Mesenchymal stem cell (in vitro differentiated cells and primary cell): ENCODE measurements around the gene CDH5.
A peak's percentile ranks its signal among the peaks of the same experiment; 100 is the strongest.

Source experiments
- DNase-seq: peaks from one replicate; pipeline ENCODE4 v3.0.0-alpha.2; 2013
- H2AFZ ChIP-seq: one replicate; pipeline ENCODE4 v1.6.1; 2013; ENCODE audit warnings: low read depth, mild to moderate bottlenecking, control low read depth, inconsistent platforms, low read length, moderate library complexity
- H2AK5ac ChIP-seq: 2 replicates; pipeline ENCODE4 v1.6.1; 2013; ENCODE audit warnings: low read length, moderate library complexity, mild to moderate bottlenecking, inconsistent platforms; ENCODE audit not compliant: severe bottlenecking
- H2BK120ac ChIP-seq: one replicate; pipeline ENCODE4 v1.6.1; 2013; ENCODE audit warnings: low read depth, mild to moderate bottlenecking, inconsistent platforms, low read length, moderate library complexity
- H2BK12ac ChIP-seq, 2 experiments: one replicate each; pipeline ENCODE4 v1.6.1; 2013; ENCODE audit warnings: inconsistent platforms in 2 of 2, low read length in 2 of 2, mild to moderate bottlenecking in 2 of 2, moderate library complexity in 2 of 2, control low read depth in 1 of 2
- H2BK15ac ChIP-seq: one replicate; pipeline ENCODE4 v1.6.1; 2013; ENCODE audit warnings: mild to moderate bottlenecking, low read depth, inconsistent platforms; ENCODE audit not compliant: poor library complexity, severe bottlenecking
- H2BK5ac ChIP-seq: 2 replicates; pipeline ENCODE4 v1.6.1; 2013; ENCODE audit warnings: low read depth, mild to moderate bottlenecking, low read length, control low read depth, inconsistent platforms; ENCODE audit not compliant: poor library complexity, severe bottlenecking
- H3K14ac ChIP-seq, 2 experiments: one replicate each; pipeline ENCODE4 v1.6.1; 2013; ENCODE audit warnings: inconsistent platforms in 2 of 2, low read length in 2 of 2, control low read depth in 1 of 2, mild to moderate bottlenecking in 1 of 2, moderate library complexity in 1 of 2
- H3K18ac ChIP-seq, 2 experiments: one replicate each; pipeline ENCODE4 v1.6.1; 2013; ENCODE audit warnings: inconsistent platforms in 2 of 2, low read length in 2 of 2, control low read depth in 1 of 2, low read depth in 1 of 2, mild to moderate bottlenecking in 1 of 2
- H3K23ac ChIP-seq, 2 experiments: one replicate each; pipeline ENCODE4 v1.6.1; 2013; ENCODE audit warnings: inconsistent platforms in 2 of 2, low read length in 2 of 2, mild to moderate bottlenecking in 2 of 2, moderate library complexity in 2 of 2, control low read depth in 1 of 2
- H3K27ac ChIP-seq: 2 replicates; pipeline ENCODE4 v1.5.1; 2013; ENCODE audit warnings: mild to moderate bottlenecking, moderate library complexity, low read length, control low read depth, inconsistent platforms; ENCODE audit not compliant: poor library complexity, severe bottlenecking
- H3K27me3 ChIP-seq, 2 experiments: 2 replicates each; pipeline versions ENCODE4 v1.6.1 to v1.7.0; 2013; ENCODE audit warnings: low read length in 2 of 2, mild to moderate bottlenecking in 2 of 2, moderate library complexity in 2 of 2, control low read depth in 1 of 2, inconsistent platforms in 1 of 2; ENCODE audit not compliant: control insufficient read depth in 1 of 2, insufficient read depth in 1 of 2
- H3K36me3 ChIP-seq, 2 experiments: 2 replicates each; pipeline versions ENCODE4 v1.6.1 to v1.7.0; 2013; ENCODE audit warnings: low read length in 2 of 2, control low read depth in 1 of 2, inconsistent platforms in 1 of 2, low read depth in 1 of 2, mild to moderate bottlenecking in 1 of 2; ENCODE audit not compliant: insufficient read depth in 2 of 2, control insufficient read depth in 1 of 2
- H3K4ac ChIP-seq, 2 experiments: one replicate each; pipeline ENCODE4 v1.6.1; 2013; ENCODE audit warnings: inconsistent platforms in 2 of 2, low read length in 2 of 2, mild to moderate bottlenecking in 2 of 2, moderate library complexity in 2 of 2, control low read depth in 1 of 2, low read depth in 1 of 2
- H3K4me1 ChIP-seq: 2 replicates; pipeline ENCODE4 v1.6.1; 2013; ENCODE audit warnings: low read depth, low read length, control low read depth; ENCODE audit not compliant: control insufficient read depth, insufficient read depth
- H3K4me2 ChIP-seq: 2 replicates; pipeline ENCODE4 v1.6.1; 2013; ENCODE audit warnings: low read length, mild to moderate bottlenecking, inconsistent platforms; ENCODE audit not compliant: poor library complexity, severe bottlenecking
- H3K4me3 ChIP-seq, 2 experiments: 2 replicates each; pipeline versions ENCODE4 v1.5.1 to v1.7.0; 2013; ENCODE audit warnings: low read length in 2 of 2, mild to moderate bottlenecking in 2 of 2, control low read depth in 1 of 2, low read depth in 1 of 2; ENCODE audit not compliant: insufficient read depth in 1 of 2
- H3K79me1 ChIP-seq: replicated peaks from 2 replicates; pipeline ENCODE4 v1.6.1; 2013; ENCODE audit warnings: mild to moderate bottlenecking, control low read depth, low read length, inconsistent platforms; ENCODE audit not compliant: poor library complexity, severe bottlenecking
- H3K9ac ChIP-seq: 2 replicates; pipeline ENCODE4 v1.7.0; 2013; ENCODE audit warnings: mild to moderate bottlenecking, low read length, moderate library complexity
- H3K9me3 ChIP-seq: 2 replicates; pipeline ENCODE4 v1.7.0; 2013; ENCODE audit warnings: mild to moderate bottlenecking, low read length; ENCODE audit not compliant: control insufficient read depth
- H4K8ac ChIP-seq: one replicate; pipeline ENCODE4 v1.6.1; 2013; ENCODE audit warnings: inconsistent platforms, mild to moderate bottlenecking, low read length, moderate library complexity
- H4K91ac ChIP-seq: one replicate; pipeline ENCODE4 v1.6.1; 2013; ENCODE audit warnings: mild to moderate bottlenecking, low read length, inconsistent platforms
- WGBS: methylation state at CpG from one replicate; pipeline ENCODE4 v1.1.7; 2013; ENCODE audit warnings: mixed read lengths; 5-methylcytosine and 5-hydroxymethylcytosine counted together

The CDH5 gene

GRCh38 chr16:66381585-66382170 is 15.2 kb downstream of the CDH5 start:
- H2AFZ ChIP-seq = no peak overlapping the region
- H3K4ac ChIP-seq = no peak overlapping the region
- H4K91ac ChIP-seq = no peak overlapping the region
- no peak overlapping the region for H3K23ac ChIP-seq
- H3K4me3 ChIP-seq = no peak overlapping the region
- 98% methylated on average over 5 of the region's 5 CpGs for WGBS
- H3K27ac ChIP-seq = peak overlapping the region; percentile 99
- H2BK12ac ChIP-seq = peak overlapping the region in 1 of 2 experiments; percentile 22
- no peak overlapping the region for H3K9ac ChIP-seq
- no peak overlapping the region for H3K18ac ChIP-seq
- no peaks in the 10 kb centered on the region for H3K9me3 ChIP-seq
- peak overlapping the region; percentile 96 for H2BK5ac ChIP-seq
- H3K14ac ChIP-seq = no peak overlapping the region
- H2AK5ac ChIP-seq = peak overlapping the region; percentile 99
- H2BK120ac ChIP-seq = peak overlapping the region; percentile 27
- H3K4me2 ChIP-seq = no peak overlapping the region
- no peaks in the 10 kb centered on the region for H3K79me1 ChIP-seq
- H2BK15ac ChIP-seq = no peak overlapping the region
- no peak overlapping the region for H4K8ac ChIP-seq
- peaks cover 0 to 21% of the 10 kb centered on the region in 2 experiments for H3K27me3 ChIP-seq
- DNase-seq = no peak
- peaks cover 15% of the 10 kb centered on the region for H3K4me1 ChIP-seq
- no peaks in the 10 kb centered on the region for H3K36me3 ChIP-seq

- Histone ChIP-seq H2BK12ac (peak overlapping the region; percentile 10 to 22), H3K4me3 (no peak overlapping the region), H3K4me2 (peak overlapping the region; percentile 34)
These were observed 15.9 kb downstream of the CDH5 start for GRCh38 chr16:66382171-66382965.

DNA sequence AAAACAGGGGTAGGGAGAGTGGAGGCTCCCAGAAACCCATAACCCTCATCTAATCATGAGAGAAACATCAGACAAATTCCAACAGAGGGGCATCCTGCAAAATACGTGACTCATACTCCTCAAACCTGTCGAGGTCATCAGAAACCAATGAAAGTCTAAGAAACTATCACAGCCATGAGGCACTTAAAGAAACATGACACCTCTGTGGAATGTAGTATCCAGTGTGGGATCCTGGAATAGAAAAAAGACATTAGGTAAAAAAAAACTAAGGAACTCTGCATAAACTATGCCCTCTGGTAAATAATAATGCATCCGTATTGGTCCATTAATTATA is 16.4 kb downstream of the CDH5 start:
- H3K4me1 ChIP-seq = peaks cover 17% of the 10 kb centered on the region
- no peak overlapping the region for H2AK5ac ChIP-seq
- H2BK12ac ChIP-seq = no peak overlapping the region
- WGBS = 7% methylated on average over 2 of the region's 3 CpGs
- H3K14ac ChIP-seq = no peak overlapping the region
- H3K23ac ChIP-seq = no peak overlapping the region
- H4K91ac ChIP-seq = no peak overlapping the region
- peak overlapping the region; percentile 98 for H2BK5ac ChIP-seq
- H3K27me3 ChIP-seq = peaks cover 0 to 23% of the 10 kb centered on the region in 2 experiments
- no peaks in the 10 kb centered on the region for H3K79me1 ChIP-seq
- H2AFZ ChIP-seq = peak overlapping the region; percentile 5
- no peak overlapping the region for H3K18ac ChIP-seq
- no peak overlapping the region for H2BK120ac ChIP-seq
- no peak overlapping the region for H3K9ac ChIP-seq
- H3K4me2 ChIP-seq = peak overlapping the region; percentile 34
- H3K4ac ChIP-seq = no peak overlapping the region
- no peak overlapping the region for H3K4me3 ChIP-seq
- H2BK15ac ChIP-seq = no peak overlapping the region
- no peaks in the 10 kb centered on the region for H3K9me3 ChIP-seq
- peaks cover 0 to 3% of the 10 kb centered on the region in 2 experiments for H3K36me3 ChIP-seq
- H3K27ac ChIP-seq = peak overlapping the region; percentile 99
- DNase-seq = peak; percentile 80
- H4K8ac ChIP-seq = no peak overlapping the region

More at GRCh38 chr16:66382171-66382965, 15.9 kb downstream of the CDH5 start:
- WGBS = 7% methylated on average over 12 of the region's 13 CpGs
- peak; percentile 93 for DNase-seq
- H3K36me3 ChIP-seq = peaks cover 0 to 3% of the 10 kb centered on the region in 2 experiments
- peak overlapping the region; percentile 99 for H2AK5ac ChIP-seq
- H2BK120ac ChIP-seq = peak overlapping the region; percentile 27
- no peak overlapping the region for H3K4ac ChIP-seq
- no peak overlapping the region for H2BK15ac ChIP-seq
- H3K4me1 ChIP-seq = peaks cover 17% of the 10 kb centered on the region
- no peak overlapping the region for H3K23ac ChIP-seq
- H2BK5ac ChIP-seq = peak overlapping the region; percentile 98
- no peak overlapping the region for H3K14ac ChIP-seq
- peak overlapping the region; percentile 99 for H3K27ac ChIP-seq
- H2AFZ ChIP-seq = peak overlapping the region; percentile 5
- H3K27me3 ChIP-seq = peaks cover 0 to 26% of the 10 kb centered on the region in 2 experiments
- no peak overlapping the region for H4K8ac ChIP-seq
- peak overlapping the region in 1 of 2 experiments; percentile 49 for H3K18ac ChIP-seq
- H3K9me3 ChIP-seq = no peaks in the 10 kb centered on the region
- peak overlapping the region; percentile 25 for H4K91ac ChIP-seq
- no peaks in the 10 kb centered on the region for H3K79me1 ChIP-seq
- H3K9ac ChIP-seq = no peak overlapping the region

DNA sequence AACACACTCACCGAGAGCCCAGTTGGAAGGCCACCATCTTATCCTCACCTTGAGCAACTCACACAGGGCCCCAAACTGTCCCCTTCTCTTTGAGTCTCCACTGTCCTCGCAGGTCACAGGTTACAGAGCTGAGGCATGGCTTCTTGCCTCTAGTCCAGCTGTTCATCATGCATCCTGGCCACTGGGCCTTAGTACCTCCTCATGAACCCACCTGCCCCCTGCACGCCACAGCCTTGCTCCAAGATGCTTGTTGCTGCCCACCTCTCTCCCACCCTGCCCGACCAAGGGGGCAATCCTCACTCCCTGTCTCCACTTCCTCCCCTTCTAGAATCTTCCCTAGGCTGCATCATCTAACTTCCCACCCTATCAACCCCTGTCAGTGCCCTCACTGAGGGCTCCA is 17.1 kb downstream of the CDH5 start:
- Histone ChIP-seq H3K4me2 (no peak overlapping the region), H3K4me1 (peaks cover 16% of the 10 kb centered on the region), H3K14ac (peak overlapping the region in 1 of 2 experiments; percentile 53), H4K8ac (no peak overlapping the region), H2BK120ac (no peak overlapping the region), H3K4ac (no peak overlapping the region), H3K27ac (peak overlapping the region; percentile 89), H2BK12ac (no peak overlapping the region), H2BK5ac (peak overlapping the region; percentile 34), H3K23ac (no peak overlapping the region), H2BK15ac (no peak overlapping the region), H3K18ac (peak overlapping the region in 1 of 2 experiments; percentile 46), H2AFZ (no peak overlapping the region), H3K27me3 (peaks cover 0 to 20% of the 10 kb centered on the region in 2 experiments), H4K91ac (peak overlapping the region; percentile 8), H3K4me3 (no peak overlapping the region), H3K9me3 (no peaks in the 10 kb centered on the region), H3K36me3 (peaks cover 0 to 3% of the 10 kb centered on the region in 2 experiments), H3K9ac (no peak overlapping the region), H2AK5ac (peak overlapping the region; percentile 65), H3K79me1 (no peaks in the 10 kb centered on the region)
- DNase-seq = no peak
- WGBS = 97% methylated on average over 4 of the region's 4 CpGs
